HEK293T (cell line): Measurements from ENCODE around the gene RPH3AL.

Experiments
- ARNT ChIP-seq: fragments of 450-650 bp; IDR thresholded peaks from 2 replicates; pipeline ENCODE4 v1.6.1; 2017; ENCODE audit warnings: mild to moderate bottlenecking
- CTBP1 ChIP-seq: fragments of 450-650 bp; IDR thresholded peaks from 2 replicates; pipeline ENCODE4 v1.6.1; 2016; ENCODE audit warnings: borderline replicate concordance
- ELF4 ChIP-seq: fragments of 450-650 bp; IDR thresholded peaks from 2 replicates; pipeline ENCODE4 v1.6.1; 2017; ENCODE audit warnings: antibody characterized with exemption
- FOXK2 ChIP-seq: fragments of 450-650 bp; IDR thresholded peaks from 2 replicates; pipeline ENCODE4 v1.6.1; 2016; ENCODE audit warnings: mild to moderate bottlenecking
- FOXM1 ChIP-seq: fragments of 450-650 bp; IDR thresholded peaks from 2 replicates; pipeline ENCODE4 v1.6.1; 2017; ENCODE audit warnings: mild to moderate bottlenecking, borderline replicate concordance
- LEF1 ChIP-seq: fragments of 450-650 bp; IDR thresholded peaks from 2 replicates; pipeline ENCODE4 v1.6.1; 2017; ENCODE audit warnings: mild to moderate bottlenecking, borderline replicate concordance
- SUZ12 ChIP-seq: fragments of 450-650 bp; IDR thresholded peaks from 2 replicates; pipeline ENCODE4 v1.6.1; 2016; ENCODE audit warnings: mild to moderate bottlenecking
- TARDBP ChIP-seq: fragments of 450-650 bp; IDR thresholded peaks from 2 replicates; pipeline ENCODE4 v1.6.1; 2016
- ZNF384 ChIP-seq: fragments of 450-650 bp; IDR thresholded peaks from 2 replicates; pipeline ENCODE4 v1.6.1; 2016

GRCh38 chr17:307295-307691 lies 45.3 kb downstream of the RPH3AL start:
- TF ChIP-seq ARNT (no peak), TARDBP (no peak), ELF4 (no peak), FOXM1 (no peak), FOXK2 (no peak), ZNF384 (no peak), SUZ12 (no peak), CTBP1 (no peak), LEF1 (no peak)
